Measurements from ENCODE around the gene NRAP. TPM values are rescaled to one million over a fixed set of nuclear protein-coding genes. Genes with fewer than 3 reads are reported as not detected.

The NRAP gene
- total RNA-seq, 1 experiment from 2014 or later, result not detected

DNA sequence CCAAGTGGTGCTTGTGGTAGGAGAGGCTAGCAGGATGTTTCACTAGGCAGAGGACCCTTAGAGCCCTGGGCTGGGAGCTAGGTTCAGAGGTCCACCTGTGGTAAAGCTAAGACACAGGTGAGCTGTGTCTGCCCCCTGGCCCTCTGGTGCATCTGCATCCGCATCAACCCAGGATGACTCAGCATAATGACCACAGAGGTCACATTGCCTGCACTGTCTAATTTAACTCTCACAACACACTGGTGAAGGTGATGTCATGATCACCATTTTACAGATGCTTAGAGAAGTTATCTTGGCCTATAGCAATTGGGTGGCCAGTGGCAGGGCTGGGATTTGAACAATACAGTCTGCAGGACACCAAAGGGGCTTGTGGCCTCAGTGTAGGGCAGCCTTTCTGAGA is 77.9 kb downstream of the NRAP start:
- H3T11ph ChIP-seq (ENCODE audit: low read length), result no peak overlapping the region
- no peaks in the 10 kb centered on the region for H3K23me2 ChIP-seq (ENCODE audit: insufficient read length, low read depth, low read length, poor library complexity, severe bottlenecking)
- H4K91ac ChIP-seq (ENCODE audit: insufficient read length, low read depth, low read length), result no peak overlapping the region
- no peak overlapping the region for H2BK12ac ChIP-seq (ENCODE audit: insufficient read length, low read depth, low read length)
- H3K9ac ChIP-seq (ENCODE audit: extremely low read depth, insufficient read length, low read length), result no peak overlapping the region
- no CpG with 5 or more reads among the region's 1 CpG for WGBS (ENCODE audit: extremely low coverage, insufficient read length, low lambda C conversion rate)
- no peak overlapping the region for H2BK120ac ChIP-seq (ENCODE audit: low read depth, low read length, poor library complexity, severe bottlenecking)
- no peak overlapping the region for H4K8ac ChIP-seq (replicated peaks; ENCODE audit: insufficient read length, low read depth, low read length)
- no peak overlapping the region for H3K27ac ChIP-seq (ENCODE audit: insufficient read length, low read depth, low read length)
- no peak overlapping the region for H2AK5ac ChIP-seq (ENCODE audit: insufficient read length, low read length)
- no peak overlapping the region for H2AFZ ChIP-seq (ENCODE audit: low read length)
- H4K20me1 ChIP-seq (ENCODE audit: control insufficient read depth, insufficient read depth, insufficient read length), result no peaks in the 10 kb centered on the region
- H3K9me3 ChIP-seq (ENCODE audit: control insufficient read depth, low read depth, low read length), result no peaks in the 10 kb centered on the region
- H4K5ac ChIP-seq (ENCODE audit: insufficient read length, low read depth, low read length), result no peak overlapping the region
- Mint-ChIP-seq H3K36me3 (ENCODE audit: insufficient read depth in 1 of 3, low read depth in 3 of 3) (no peaks in the 10 kb centered on the region), H3K27me3 (ENCODE audit: low read depth) (peaks cover 43% of the 10 kb centered on the region), H3K4me3 (no peak overlapping the region), H3K9me3 (no peaks in the 10 kb centered on the region), H3K4me1 (peaks cover 5 to 6% of the 10 kb centered on the region in 2 experiments), H3K27ac (no peak overlapping the region)
- no peak overlapping the region for H3K56ac ChIP-seq (ENCODE audit: insufficient read length, low read depth, low read length)
- DNase-seq, result no peak
- H3K14ac ChIP-seq (ENCODE audit: insufficient read depth, low read length), result no peak overlapping the region
- no peaks in the 10 kb centered on the region for H3K27me3 ChIP-seq (ENCODE audit: insufficient read depth, low read length)
- TF ChIP-seq, protein P1, sequence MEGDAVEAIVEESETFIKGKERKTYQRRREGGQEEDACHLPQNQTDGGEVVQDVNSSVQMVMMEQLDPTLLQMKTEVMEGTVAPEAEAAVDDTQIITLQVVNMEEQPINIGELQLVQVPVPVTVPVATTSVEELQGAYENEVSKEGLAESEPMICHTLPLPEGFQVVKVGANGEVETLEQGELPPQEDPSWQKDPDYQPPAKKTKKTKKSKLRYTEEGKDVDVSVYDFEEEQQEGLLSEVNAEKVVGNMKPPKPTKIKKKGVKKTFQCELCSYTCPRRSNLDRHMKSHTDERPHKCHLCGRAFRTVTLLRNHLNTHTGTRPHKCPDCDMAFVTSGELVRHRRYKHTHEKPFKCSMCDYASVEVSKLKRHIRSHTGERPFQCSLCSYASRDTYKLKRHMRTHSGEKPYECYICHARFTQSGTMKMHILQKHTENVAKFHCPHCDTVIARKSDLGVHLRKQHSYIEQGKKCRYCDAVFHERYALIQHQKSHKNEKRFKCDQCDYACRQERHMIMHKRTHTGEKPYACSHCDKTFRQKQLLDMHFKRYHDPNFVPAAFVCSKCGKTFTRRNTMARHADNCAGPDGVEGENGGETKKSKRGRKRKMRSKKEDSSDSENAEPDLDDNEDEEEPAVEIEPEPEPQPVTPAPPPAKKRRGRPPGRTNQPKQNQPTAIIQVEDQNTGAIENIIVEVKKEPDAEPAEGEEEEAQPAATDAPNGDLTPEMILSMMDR (conservative IDR thresholded peaks at IDR 0.05), result no peak
- no peaks in the 10 kb centered on the region for H3K79me1 ChIP-seq (ENCODE audit: insufficient read depth, low read depth, low read length, poor library complexity, severe bottlenecking)
- H3K4ac ChIP-seq (ENCODE audit: low read depth, low read length), result no peak overlapping the region
- H2BK20ac ChIP-seq (ENCODE audit: low read depth, low read length, poor library complexity, severe bottlenecking), result no peak overlapping the region
- no peak overlapping the region for H3K23ac ChIP-seq (ENCODE audit: insufficient read length, low read depth, low read length)
- H3K4me2 ChIP-seq (ENCODE audit: insufficient read depth, insufficient read length, low read length), result no peak overlapping the region
- H2BK5ac ChIP-seq (ENCODE audit: insufficient read length, low read length), result no peak overlapping the region
- no peaks in the 10 kb centered on the region for H3K79me2 ChIP-seq (ENCODE audit: insufficient read depth, low read length)
- no peak overlapping the region for H3K18ac ChIP-seq (ENCODE audit: insufficient read length, low read depth, low read length)
- no peaks in the 10 kb centered on the region; the same call in 1 of the 2 replicates for H3K4me1 ChIP-seq (ENCODE audit: insufficient read depth, low read length)
- no peak overlapping the region for H2BK15ac ChIP-seq (ENCODE audit: low read depth, low read length)

All from H9 (cell line).